ENCODE measurements around the gene ITGAL. TPM values are rescaled to one million over a fixed set of nuclear protein-coding genes. Genes with fewer than 3 reads are reported as not detected.

ITGAL gene
- total RNA-seq, 1 experiment from 2014 or later = not detected

GRCh38 chr16:30445408-30446202, 26.9 kb upstream of the ITGAL start, which contains the start of gene SEPHS2:
Gene SEPHS2 (minus strand): TSS chr16:30445874. CDS start chr16:30445727, 147 bp downstream.
- peak within 1 kb of the TSS; percentile 80 for H3K4me3 Mint-ChIP-seq (ENCODE audit: unreplicated experiment)
- intact Hi-C loops (cut with micrococcal nuclease) = no loop called here
- CTCF ChIA-PET = interaction anchor here (0.6 to 2.2 kb wide), 7 partner anchors 8 to 183 kb away, joined by 3 to 9 read pairs (median 4); partner anchors contain the start of gene ZNF747

GRCh38 chr16:30446203-30446595, 26.3 kb upstream of the ITGAL start:
- peak overlapping the region; percentile 90 for H3K27ac Mint-ChIP-seq (ENCODE audit: low read depth, unreplicated experiment)
- H3K27me3 Mint-ChIP-seq (ENCODE audit: insufficient read depth, unreplicated experiment) = no peaks in the 10 kb centered on the region
- peak overlapping the region; percentile 80 for H3K4me3 Mint-ChIP-seq (ENCODE audit: unreplicated experiment)
- H3K36me3 Mint-ChIP-seq (ENCODE audit: insufficient read depth, unreplicated experiment) = peaks cover 37% of the 10 kb centered on the region
- ChIA-PET POLR2A (interaction anchor here (0.9 to 3.9 kb wide), 6 partner anchors 11 to 112 kb away, joined by 4 to 18 read pairs (median 4); partner anchors contain the start of gene ZNF747), CTCF (interaction anchor here (0.6 to 0.9 kb wide), 4 partner anchors 9 to 22 kb away, joined by 3 read pairs; partner anchors contain the start of gene DCTPP1)
- TF ChIP-seq, protein P1, sequence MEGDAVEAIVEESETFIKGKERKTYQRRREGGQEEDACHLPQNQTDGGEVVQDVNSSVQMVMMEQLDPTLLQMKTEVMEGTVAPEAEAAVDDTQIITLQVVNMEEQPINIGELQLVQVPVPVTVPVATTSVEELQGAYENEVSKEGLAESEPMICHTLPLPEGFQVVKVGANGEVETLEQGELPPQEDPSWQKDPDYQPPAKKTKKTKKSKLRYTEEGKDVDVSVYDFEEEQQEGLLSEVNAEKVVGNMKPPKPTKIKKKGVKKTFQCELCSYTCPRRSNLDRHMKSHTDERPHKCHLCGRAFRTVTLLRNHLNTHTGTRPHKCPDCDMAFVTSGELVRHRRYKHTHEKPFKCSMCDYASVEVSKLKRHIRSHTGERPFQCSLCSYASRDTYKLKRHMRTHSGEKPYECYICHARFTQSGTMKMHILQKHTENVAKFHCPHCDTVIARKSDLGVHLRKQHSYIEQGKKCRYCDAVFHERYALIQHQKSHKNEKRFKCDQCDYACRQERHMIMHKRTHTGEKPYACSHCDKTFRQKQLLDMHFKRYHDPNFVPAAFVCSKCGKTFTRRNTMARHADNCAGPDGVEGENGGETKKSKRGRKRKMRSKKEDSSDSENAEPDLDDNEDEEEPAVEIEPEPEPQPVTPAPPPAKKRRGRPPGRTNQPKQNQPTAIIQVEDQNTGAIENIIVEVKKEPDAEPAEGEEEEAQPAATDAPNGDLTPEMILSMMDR (IDR thresholded peaks at IDR 0.05; ENCODE audit: unreplicated experiment) = no peak
- intact Hi-C loops (cut with micrococcal nuclease) = no loop called here
- BruUV-seq (replicated peaks) = TSS peak; percentile 87
- H3K9me3 Mint-ChIP-seq (ENCODE audit: unreplicated experiment) = peaks cover 7% of the 10 kb centered on the region
- no peak for DNase-seq (ENCODE audit: unreplicated experiment)
- peaks cover 17% of the 10 kb centered on the region for H3K4me1 Mint-ChIP-seq (ENCODE audit: insufficient read depth, unreplicated experiment)

More at GRCh38 chr16:30445408-30446202, 26.9 kb upstream of the ITGAL start, which contains the start of gene SEPHS2:
- peaks cover 7% of the 10 kb centered on the region for H3K9me3 Mint-ChIP-seq (ENCODE audit: unreplicated experiment)
- H3K36me3 Mint-ChIP-seq (ENCODE audit: insufficient read depth, unreplicated experiment) = peaks cover 42% of the 10 kb centered on the region
- POLR2A ChIA-PET = interaction anchor here (0.6 to 3.9 kb wide), 16 partner anchors 12 to 189 kb away, joined by 3 to 18 read pairs (median 4); partner anchors contain the start of genes DCTPP1, ZNF689 and ZNF747
- no peaks in the 10 kb centered on the region for H3K27me3 Mint-ChIP-seq (ENCODE audit: insufficient read depth, unreplicated experiment)
- no TSS peak for BruUV-seq (replicated peaks)
- TF ChIP-seq, protein P1 (IDR thresholded peaks at IDR 0.05; ENCODE audit: unreplicated experiment) = peak; percentile 11
- DNase-seq (ENCODE audit: unreplicated experiment) = peak; percentile 99
- peaks cover 17% of the 10 kb centered on the region for H3K4me1 Mint-ChIP-seq (ENCODE audit: insufficient read depth, unreplicated experiment)
- H3K27ac Mint-ChIP-seq (ENCODE audit: low read depth, unreplicated experiment) = peak within 1 kb of the TSS; percentile 90

DNA sequence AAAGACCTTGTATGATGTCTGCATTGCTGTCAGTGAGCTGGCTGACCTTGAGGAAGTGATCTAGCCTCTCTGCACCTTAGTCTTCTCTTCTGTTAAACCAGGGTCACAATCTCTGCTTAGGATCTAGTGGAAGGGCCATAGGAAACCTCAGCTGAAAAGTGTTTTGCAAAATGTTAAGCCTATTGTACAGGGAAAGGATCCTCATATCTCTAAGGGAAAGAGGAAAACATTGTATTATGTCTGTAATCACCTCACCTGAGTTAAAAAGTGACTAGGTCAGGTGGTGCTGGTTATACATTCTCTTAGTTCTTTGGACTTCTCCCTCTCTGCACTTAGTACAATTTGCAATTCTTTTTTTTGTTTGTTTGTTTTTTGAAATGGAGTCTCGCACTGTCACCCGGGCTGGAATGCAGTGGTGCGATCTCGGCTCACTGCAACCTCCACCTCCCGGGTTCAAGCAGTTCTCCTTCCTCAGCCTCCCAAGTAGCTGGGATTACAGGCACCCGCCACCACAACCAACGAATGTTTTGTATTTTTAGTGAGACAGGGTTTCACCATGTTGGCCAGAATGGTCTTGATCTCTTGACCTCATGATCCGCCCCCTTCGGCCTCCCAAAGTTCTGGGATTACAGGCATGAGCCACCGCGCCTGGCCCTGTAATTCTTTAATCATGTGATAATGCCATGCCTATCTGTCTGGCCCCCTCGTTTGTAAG, 24.9 kb upstream of the ITGAL start:
- Mint-ChIP-seq H3K4me1 (ENCODE audit: insufficient read depth, unreplicated experiment) (peaks cover 17% of the 10 kb centered on the region), H3K36me3 (ENCODE audit: insufficient read depth, unreplicated experiment) (peaks cover 31% of the 10 kb centered on the region), H3K27ac (ENCODE audit: low read depth, unreplicated experiment) (no peak overlapping the region), H3K4me3 (ENCODE audit: unreplicated experiment) (no peak overlapping the region), H3K9me3 (ENCODE audit: unreplicated experiment) (peaks cover 7% of the 10 kb centered on the region), H3K27me3 (ENCODE audit: insufficient read depth, unreplicated experiment) (no peaks in the 10 kb centered on the region)
- no TSS peak for BruUV-seq (replicated peaks)
- intact Hi-C loops (cut with micrococcal nuclease) = loop anchor here (2.0 kb wide), 1 partner anchor 79 kb away; the partner anchor contains the start of gene ZNF768
- no peak for DNase-seq (ENCODE audit: unreplicated experiment)
- TF ChIP-seq, protein P1 (IDR thresholded peaks at IDR 0.05; ENCODE audit: unreplicated experiment) = no peak
- CTCF ChIA-PET = interaction anchor here (0.6 to 1.9 kb wide), 5 partner anchors 13 to 93 kb away, joined by 3 to 7 read pairs (median 3); no protein-coding TSS in a partner anchor
- POLR2A ChIA-PET = interaction anchor here (0.6 to 1.9 kb wide), 4 partner anchors 18 to 292 kb away, joined by 3 to 6 read pairs (median 4); partner anchors contain the start of genes DCTPP1 and ZNF747

All from MCF 10A (cell line).